Measurements from ENCODE around the gene GPHA2.
A peak's percentile ranks its signal among the peaks of the same experiment; 100 is the strongest.

GPHA2 gene

GRCh38 chr11:64888406-64888728 lies 47.3 kb downstream of the GPHA2 start:
- TF ChIP-seq, protein P1, sequence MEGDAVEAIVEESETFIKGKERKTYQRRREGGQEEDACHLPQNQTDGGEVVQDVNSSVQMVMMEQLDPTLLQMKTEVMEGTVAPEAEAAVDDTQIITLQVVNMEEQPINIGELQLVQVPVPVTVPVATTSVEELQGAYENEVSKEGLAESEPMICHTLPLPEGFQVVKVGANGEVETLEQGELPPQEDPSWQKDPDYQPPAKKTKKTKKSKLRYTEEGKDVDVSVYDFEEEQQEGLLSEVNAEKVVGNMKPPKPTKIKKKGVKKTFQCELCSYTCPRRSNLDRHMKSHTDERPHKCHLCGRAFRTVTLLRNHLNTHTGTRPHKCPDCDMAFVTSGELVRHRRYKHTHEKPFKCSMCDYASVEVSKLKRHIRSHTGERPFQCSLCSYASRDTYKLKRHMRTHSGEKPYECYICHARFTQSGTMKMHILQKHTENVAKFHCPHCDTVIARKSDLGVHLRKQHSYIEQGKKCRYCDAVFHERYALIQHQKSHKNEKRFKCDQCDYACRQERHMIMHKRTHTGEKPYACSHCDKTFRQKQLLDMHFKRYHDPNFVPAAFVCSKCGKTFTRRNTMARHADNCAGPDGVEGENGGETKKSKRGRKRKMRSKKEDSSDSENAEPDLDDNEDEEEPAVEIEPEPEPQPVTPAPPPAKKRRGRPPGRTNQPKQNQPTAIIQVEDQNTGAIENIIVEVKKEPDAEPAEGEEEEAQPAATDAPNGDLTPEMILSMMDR (IDR thresholded peaks at IDR 0.05; ENCODE audit: low read depth, low read length) = no peak
- H3K4me3 ChIP-seq (replicated peaks in 1 of 2; ENCODE audit: low read depth in 2 of 2, low read length in 2 of 2) = no peak overlapping the region
- DNase-seq (ENCODE audit: low read depth in 2 of 2) = no peak

DNA sequence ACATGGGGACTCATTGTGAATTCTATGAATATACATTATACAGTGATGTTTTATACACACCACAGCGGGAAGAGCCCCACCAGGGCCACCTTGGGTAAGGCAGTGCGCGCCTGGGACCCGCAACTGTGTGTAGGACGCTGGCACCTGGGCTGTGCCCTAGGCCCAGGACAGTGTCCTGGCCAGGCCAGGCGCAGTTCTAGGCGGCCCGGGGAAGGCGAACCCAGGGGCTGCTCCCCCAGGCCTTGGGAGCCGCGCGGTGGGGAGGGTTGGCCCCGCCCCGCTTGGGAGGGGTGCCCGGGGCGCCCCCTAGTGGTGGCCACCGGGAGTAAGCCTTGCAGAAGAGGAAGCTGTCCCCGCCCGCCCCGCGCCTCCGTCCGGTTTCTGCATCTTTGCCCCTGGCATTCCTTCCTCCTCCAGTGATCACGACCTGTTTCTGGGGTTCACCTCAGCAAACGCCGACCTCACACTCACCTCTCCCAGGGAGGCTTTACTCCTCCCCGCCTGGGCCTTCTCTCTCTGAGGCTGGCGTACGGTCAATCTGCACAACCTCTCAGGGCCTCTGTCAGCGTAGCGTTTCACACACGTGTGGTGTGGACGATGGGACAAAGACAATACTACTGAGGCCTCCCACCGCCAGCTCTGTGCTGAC lies 47.8 kb downstream of the GPHA2 start:
- TF ChIP-seq, protein P1 (IDR thresholded peaks at IDR 0.05; ENCODE audit: low read depth, low read length) = peak; percentile 82
- peak; percentile 65 to 66 for DNase-seq (ENCODE audit: low read depth in 2 of 2)
- no peak overlapping the region for H3K4me3 ChIP-seq (replicated peaks in 1 of 2; ENCODE audit: low read depth in 2 of 2, low read length in 2 of 2)

DNA sequence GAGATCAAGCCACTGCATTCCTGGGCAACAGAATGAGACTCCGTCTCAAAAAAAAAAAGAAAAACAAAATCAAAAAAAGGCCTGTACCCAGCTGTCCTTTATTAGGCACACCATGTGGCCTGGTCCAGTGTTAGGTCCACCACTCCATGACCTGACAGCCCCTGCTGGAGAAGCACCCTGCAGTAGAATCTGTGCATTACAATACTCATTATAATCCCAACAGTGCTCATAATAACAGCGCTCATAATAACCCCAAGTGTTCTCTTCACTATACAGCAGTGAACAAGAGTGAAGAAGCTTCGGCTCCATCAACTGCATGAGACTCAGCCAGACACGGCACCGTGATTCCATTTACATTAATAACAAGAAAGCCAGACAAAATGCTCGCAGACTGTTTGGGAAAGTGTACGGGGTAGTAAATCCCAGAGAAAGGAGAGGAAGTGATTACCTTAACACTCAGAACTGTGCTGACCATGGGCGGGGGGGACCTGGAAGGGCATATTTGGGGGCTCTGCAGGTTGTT lies 48.4 kb downstream of the GPHA2 start:
- no peak for DNase-seq (ENCODE audit: low read depth in 2 of 2)
- H3K4me3 ChIP-seq (replicated peaks in 1 of 2; ENCODE audit: low read depth in 2 of 2, low read length in 2 of 2) = no peak overlapping the region
- TF ChIP-seq, protein P1 (IDR thresholded peaks at IDR 0.05; ENCODE audit: low read depth, low read length) = no peak

- TF ChIP-seq, protein P1 (IDR thresholded peaks at IDR 0.05; ENCODE audit: low read depth, low read length) = no peak
- DNase-seq (ENCODE audit: low read depth in 2 of 2) = peak; percentile 88 to 91
- H3K4me3 ChIP-seq (replicated peaks in 1 of 2; ENCODE audit: low read depth in 2 of 2, low read length in 2 of 2) = no peak overlapping the region
These were observed 50.1 kb downstream of the GPHA2 start for GRCh38 chr11:64885367-64886286.

Data from cardiac fibroblast (primary cell).